GM19351 (cell line): ENCODE measurements around the gene RASL12.
"Not testable (repeated sequence)": the region's sequence is repeated elsewhere in the genome, so short reads cannot be mapped to it uniquely, and the experiment has no call there.

Source experiments
- ATAC-seq: cut with Tn5 transposase; IDR thresholded peaks from one replicate; pipeline ENCODE4 v1.9.1; 2021; ENCODE audit warnings: mild to moderate bottlenecking, moderate library complexity; ENCODE audit not compliant: unreplicated experiment

Gene RASL12

GRCh38 chr15:65067645-65068402 is at the start of gene RASL12:
Gene RASL12, minus strand, starts transcription at chr15:65067991. Its CDS starts 156 bp downstream, at chr15:65067835.
- no peak for ATAC-seq

GRCh38 chr15:65115542-65115941 is 47.8 kb upstream of the RASL12 start:
- ATAC-seq, result no peak

GRCh38 chr15:65115086-65115485 is 47.3 kb upstream of the RASL12 start, which contains the start of gene UBAP1L:
Gene UBAP1L, minus strand, starts transcription at chr15:65115200. Its CDS starts 8,985 bp downstream, at chr15:65106215.
- no peak for ATAC-seq

GRCh38 chr15:65110676-65111292 is 43.0 kb upstream of the RASL12 start:
- no peak for ATAC-seq

- ATAC-seq, result no peak
Measured at GRCh38 chr15:65106011-65106590, 38.3 kb upstream of the RASL12 start.

GRCh38 chr15:65105038-65105437 is 37.2 kb upstream of the RASL12 start:
- ATAC-seq, result no peak

GRCh38 chr15:65102912-65103311 is 35.1 kb upstream of the RASL12 start:
- no peak for ATAC-seq

- no peak for ATAC-seq
Measured at GRCh38 chr15:65101891-65102708, 34.3 kb upstream of the RASL12 start.

GRCh38 chr15:65101411-65101890 is 33.7 kb upstream of the RASL12 start:
- no peak for ATAC-seq

- ATAC-seq, result no peak
Measured at GRCh38 chr15:65100442-65100841, 32.7 kb upstream of the RASL12 start.

GRCh38 chr15:65099801-65100200 is 32.0 kb upstream of the RASL12 start:
- ATAC-seq, result not testable (repeated sequence)

GRCh38 chr15:65099336-65099735 is 31.5 kb upstream of the RASL12 start:
- no peak for ATAC-seq

GRCh38 chr15:65097651-65098263 is 30.0 kb upstream of the RASL12 start:
- no peak for ATAC-seq

GRCh38 chr15:65096481-65097385 is 28.9 kb upstream of the RASL12 start:
- ATAC-seq, result no peak

- ATAC-seq, result no peak
Measured at GRCh38 chr15:65095747-65096104, 27.9 kb upstream of the RASL12 start.

- no peak for ATAC-seq
Measured at GRCh38 chr15:65095011-65095746, 27.4 kb upstream of the RASL12 start.

- no peak for ATAC-seq
Measured at GRCh38 chr15:65094294-65094995, 26.7 kb upstream of the RASL12 start.

GRCh38 chr15:65093793-65094170 is 26.0 kb upstream of the RASL12 start:
- ATAC-seq, result not testable (repeated sequence)
